ENCODE measurements around the gene CDH16. TPM values are rescaled to one million over a fixed set of nuclear protein-coding genes. Genes with fewer than 3 reads are reported as not detected.
A peak's percentile ranks its signal among the peaks of the same experiment; 100 is the strongest.

Gene CDH16
- total RNA-seq, 1 experiment from 2014 or later: not detected

GRCh38 chr16:66891797-66892196, 26.9 kb downstream of the CDH16 start:
- H3K4me3 ChIP-seq (ENCODE audit: insufficient read depth, low read depth, low read length): no peak overlapping the region
- H3K36me3 ChIP-seq (replicated peaks; ENCODE audit: control insufficient read depth, insufficient read depth, low read length): peaks cover 2% of the 10 kb centered on the region; the same call in 1 of the 2 replicates
- no peak for DNase-seq
- no peaks in the 10 kb centered on the region for H3K27me3 ChIP-seq (ENCODE audit: control insufficient read depth, insufficient read depth, low read length)

DNA sequence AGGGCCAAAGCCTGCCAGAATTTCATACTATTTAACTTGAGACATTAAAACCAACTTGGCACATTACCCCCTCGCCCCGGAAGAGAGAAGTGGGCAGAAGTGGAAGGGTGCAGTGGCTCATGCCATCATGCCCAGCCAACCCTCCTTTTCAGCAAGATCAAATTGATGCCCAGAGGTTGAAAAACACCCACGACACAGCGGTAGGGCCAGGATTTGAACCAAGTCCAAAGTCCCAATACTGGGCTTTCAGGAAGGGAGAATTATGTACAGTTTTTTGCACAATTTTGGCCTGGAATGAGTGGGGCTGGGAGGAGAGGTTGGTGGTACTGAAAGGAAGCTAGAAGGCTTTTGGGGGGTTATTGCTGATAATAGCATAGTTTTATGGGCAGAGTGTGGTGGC, 27.3 kb downstream of the CDH16 start:
- peaks cover 6% of the 10 kb centered on the region for H3K36me3 ChIP-seq (replicated peaks; ENCODE audit: control insufficient read depth, insufficient read depth, low read length)
- no peak for DNase-seq
- H3K27me3 ChIP-seq (ENCODE audit: control insufficient read depth, insufficient read depth, low read length): no peaks in the 10 kb centered on the region
- no peak overlapping the region for H3K4me3 ChIP-seq (ENCODE audit: insufficient read depth, low read depth, low read length)

DNA sequence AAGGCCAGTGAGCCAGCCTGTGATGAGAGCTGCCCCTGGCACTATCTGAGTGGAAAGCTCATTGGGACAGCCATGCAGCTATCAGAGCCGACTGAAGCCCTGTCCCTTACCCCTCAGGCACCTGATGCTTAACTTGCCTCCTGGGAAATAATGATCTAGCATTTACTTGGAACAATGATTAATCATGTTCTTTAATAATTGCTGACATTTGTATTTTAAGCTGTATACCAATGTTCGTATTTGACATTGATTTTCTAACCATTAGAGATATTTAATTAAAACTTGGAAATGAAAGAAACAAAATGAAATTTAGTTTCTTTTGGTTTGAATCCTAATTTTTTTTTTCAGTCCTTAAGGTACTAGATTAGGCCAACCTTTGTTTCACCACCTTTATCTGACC, 27.9 kb downstream of the CDH16 start:
- Histone ChIP-seq H3K27me3 (ENCODE audit: control insufficient read depth, insufficient read depth, low read length) (no peaks in the 10 kb centered on the region), H3K36me3 (replicated peaks; ENCODE audit: control insufficient read depth, insufficient read depth, low read length) (peaks cover 7% of the 10 kb centered on the region), H3K4me3 (ENCODE audit: insufficient read depth, low read depth, low read length) (no peak overlapping the region)
- DNase-seq: no peak

DNA sequence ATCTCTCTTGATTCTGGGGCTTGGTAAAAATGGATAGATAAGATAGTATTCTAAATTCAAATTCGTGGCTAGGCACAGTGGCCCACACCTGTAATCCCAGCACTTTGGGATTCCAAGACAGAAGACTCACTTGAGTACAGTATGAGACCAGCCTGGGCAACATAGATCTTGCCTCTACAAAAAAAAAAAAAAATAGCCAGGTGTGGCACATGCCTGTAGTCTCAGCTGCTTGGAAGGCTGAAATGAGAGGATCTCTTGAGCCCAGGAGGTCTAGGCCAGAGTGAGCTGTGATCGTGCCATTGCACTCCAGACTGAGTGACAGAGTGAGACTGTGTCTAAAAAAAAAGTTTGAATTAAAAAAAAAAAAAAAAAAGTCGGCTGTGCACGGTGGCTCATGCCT, 29.1 kb downstream of the CDH16 start:
- Histone ChIP-seq H3K27me3 (ENCODE audit: control insufficient read depth, insufficient read depth, low read length) (no peaks in the 10 kb centered on the region), H3K36me3 (replicated peaks; ENCODE audit: control insufficient read depth, insufficient read depth, low read length) (peaks cover 17% of the 10 kb centered on the region), H3K4me3 (ENCODE audit: insufficient read depth, low read depth, low read length) (no peak overlapping the region)
- DNase-seq: no peak

- no peak for DNase-seq
- Histone ChIP-seq H3K4me3 (ENCODE audit: insufficient read depth, low read depth, low read length) (no peak overlapping the region), H3K36me3 (replicated peaks; ENCODE audit: control insufficient read depth, insufficient read depth, low read length) (peaks cover 22% of the 10 kb centered on the region), H3K27me3 (ENCODE audit: control insufficient read depth, insufficient read depth, low read length) (no peaks in the 10 kb centered on the region)
Observed at GRCh38 chr16:66888647-66889615, 29.8 kb downstream of the CDH16 start.

DNA sequence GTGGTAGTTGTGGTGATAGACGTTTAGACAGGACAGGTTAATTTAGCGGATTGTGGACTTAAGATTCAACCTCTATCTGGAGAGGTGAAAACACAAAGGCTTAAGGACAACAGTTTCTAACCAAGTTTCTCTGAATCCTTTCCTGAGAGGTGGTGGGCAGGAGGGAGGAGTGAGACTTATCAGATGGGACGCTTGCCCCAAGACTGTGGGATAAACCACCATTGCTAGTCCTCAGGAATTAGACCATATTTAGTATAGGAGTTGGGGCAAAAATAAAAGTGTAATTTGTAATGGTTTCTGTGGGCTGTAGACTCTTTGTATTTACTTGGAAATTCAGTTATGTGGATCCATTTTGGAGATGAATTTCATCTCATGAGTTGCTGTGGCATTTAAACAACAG, 31.8 kb downstream of the CDH16 start:
- peaks cover 22% of the 10 kb centered on the region for H3K36me3 ChIP-seq (replicated peaks; ENCODE audit: control insufficient read depth, insufficient read depth, low read length)
- H3K4me3 ChIP-seq (ENCODE audit: insufficient read depth, low read depth, low read length): no peak overlapping the region
- H3K27me3 ChIP-seq (ENCODE audit: control insufficient read depth, insufficient read depth, low read length): no peaks in the 10 kb centered on the region
- DNase-seq: no peak

DNA sequence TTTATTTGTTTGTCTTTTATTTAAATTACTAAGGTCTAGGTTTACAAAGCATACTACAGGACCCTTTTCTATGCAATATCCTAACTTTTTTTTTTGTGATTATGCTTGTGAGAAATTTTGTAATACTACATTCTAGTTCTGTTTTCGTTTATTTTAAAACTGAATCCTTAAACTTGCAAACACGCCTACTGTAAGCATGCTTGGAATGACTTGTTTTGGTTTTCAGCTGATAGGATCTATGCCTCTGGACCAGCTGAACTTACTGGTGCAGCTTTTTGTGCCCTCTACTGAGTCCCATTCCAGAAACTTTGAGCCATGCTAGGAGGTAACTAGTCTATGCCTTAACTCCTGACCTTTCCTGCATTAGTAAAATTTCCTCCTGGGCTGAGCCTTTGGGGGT, 32.4 kb downstream of the CDH16 start:
- H3K4me3 ChIP-seq (ENCODE audit: insufficient read depth, low read depth, low read length): no peak overlapping the region
- H3K27me3 ChIP-seq (ENCODE audit: control insufficient read depth, insufficient read depth, low read length): no peaks in the 10 kb centered on the region
- H3K36me3 ChIP-seq (replicated peaks; ENCODE audit: control insufficient read depth, insufficient read depth, low read length): peaks cover 22% of the 10 kb centered on the region
- DNase-seq: no peak

DNA sequence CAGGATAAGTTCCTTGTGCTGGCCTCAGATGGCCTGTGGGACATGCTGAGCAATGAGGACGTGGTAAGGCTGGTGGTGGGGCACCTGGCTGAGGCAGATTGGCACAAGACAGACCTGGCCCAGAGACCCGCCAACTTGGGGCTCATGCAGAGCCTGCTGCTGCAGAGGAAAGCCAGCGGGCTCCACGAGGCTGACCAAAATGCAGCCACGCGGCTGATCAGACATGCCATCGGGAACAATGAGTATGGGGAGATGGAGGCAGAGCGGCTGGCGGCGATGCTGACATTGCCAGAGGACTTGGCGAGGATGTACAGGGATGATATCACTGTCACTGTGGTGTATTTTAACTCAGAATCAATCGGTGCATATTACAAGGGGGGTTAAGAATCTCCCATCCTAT, 33.2 kb downstream of the CDH16 start:
- DNase-seq: no peak
- Histone ChIP-seq H3K4me3 (ENCODE audit: insufficient read depth, low read depth, low read length) (no peak overlapping the region), H3K27me3 (ENCODE audit: control insufficient read depth, insufficient read depth, low read length) (no peaks in the 10 kb centered on the region), H3K36me3 (replicated peaks; ENCODE audit: control insufficient read depth, insufficient read depth, low read length) (peaks cover 20% of the 10 kb centered on the region)

DNA sequence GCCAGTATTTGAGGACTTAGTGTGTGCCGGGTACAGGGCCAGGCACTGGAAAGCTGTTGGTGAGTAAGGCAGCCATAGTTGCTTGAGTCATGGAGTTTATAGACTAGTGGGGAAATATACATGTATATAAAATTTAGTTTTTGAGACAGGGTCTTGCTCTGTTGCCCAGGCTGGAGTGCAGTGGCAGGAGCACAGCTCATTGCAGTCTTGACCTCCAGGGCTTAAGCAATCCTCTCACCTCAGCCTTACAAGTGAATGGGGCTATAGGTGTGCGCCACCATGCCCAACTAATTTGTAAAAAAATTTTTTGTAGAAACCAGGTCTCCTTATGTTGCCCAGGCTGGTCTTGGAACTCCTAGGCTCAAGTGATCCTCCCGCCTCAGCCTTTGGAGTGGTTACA, 36.0 kb downstream of the CDH16 start:
- peaks cover 20% of the 10 kb centered on the region for H3K36me3 ChIP-seq (replicated peaks; ENCODE audit: control insufficient read depth, insufficient read depth, low read length)
- H3K4me3 ChIP-seq (ENCODE audit: insufficient read depth, low read depth, low read length): no peak overlapping the region
- H3K27me3 ChIP-seq (ENCODE audit: control insufficient read depth, insufficient read depth, low read length): peaks cover 4% of the 10 kb centered on the region
- no peak for DNase-seq

- H3K36me3 ChIP-seq (replicated peaks; ENCODE audit: control insufficient read depth, insufficient read depth, low read length): peaks cover 20% of the 10 kb centered on the region
- H3K4me3 ChIP-seq (ENCODE audit: insufficient read depth, low read depth, low read length): no peak overlapping the region
- DNase-seq: no peak
- peaks cover 4% of the 10 kb centered on the region for H3K27me3 ChIP-seq (ENCODE audit: control insufficient read depth, insufficient read depth, low read length)
Observed at GRCh38 chr16:66881964-66882508, 36.6 kb downstream of the CDH16 start.

GRCh38 chr16:66881560-66881959, 37.1 kb downstream of the CDH16 start:
- H3K36me3 ChIP-seq (replicated peaks; ENCODE audit: control insufficient read depth, insufficient read depth, low read length): peaks cover 18% of the 10 kb centered on the region
- H3K27me3 ChIP-seq (ENCODE audit: control insufficient read depth, insufficient read depth, low read length): peaks cover 4% of the 10 kb centered on the region
- H3K4me3 ChIP-seq (ENCODE audit: insufficient read depth, low read depth, low read length): no peak overlapping the region; the same call in 1 of the 2 replicates
- no peak for DNase-seq

DNA sequence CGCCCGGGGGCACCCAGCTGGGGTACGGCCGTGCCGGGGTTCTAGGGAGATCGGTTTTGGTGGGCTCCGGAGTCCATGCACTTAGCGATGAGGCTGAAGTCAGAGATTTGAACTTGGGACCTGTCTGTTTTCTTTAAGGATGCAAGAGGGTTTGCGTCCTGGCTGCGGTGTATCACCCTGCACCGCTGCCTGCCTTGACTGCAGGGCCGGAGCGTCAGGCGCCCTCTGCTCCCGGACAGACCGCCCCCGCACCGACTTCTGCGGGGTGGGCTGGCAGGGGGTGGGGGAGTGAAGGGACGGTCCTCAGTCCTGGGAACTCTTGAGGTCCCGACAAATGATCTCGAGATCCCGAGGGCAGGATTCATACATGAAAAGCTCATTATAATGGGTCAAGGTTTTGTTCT, 37.7 kb downstream of the CDH16 start:
- no peak for DNase-seq
- peaks cover 15% of the 10 kb centered on the region for H3K36me3 ChIP-seq (replicated peaks; ENCODE audit: control insufficient read depth, insufficient read depth, low read length)
- peak overlapping the region; percentile 84 for H3K4me3 ChIP-seq (ENCODE audit: insufficient read depth, low read depth, low read length)
- peaks cover 4% of the 10 kb centered on the region for H3K27me3 ChIP-seq (ENCODE audit: control insufficient read depth, insufficient read depth, low read length)

DNA sequence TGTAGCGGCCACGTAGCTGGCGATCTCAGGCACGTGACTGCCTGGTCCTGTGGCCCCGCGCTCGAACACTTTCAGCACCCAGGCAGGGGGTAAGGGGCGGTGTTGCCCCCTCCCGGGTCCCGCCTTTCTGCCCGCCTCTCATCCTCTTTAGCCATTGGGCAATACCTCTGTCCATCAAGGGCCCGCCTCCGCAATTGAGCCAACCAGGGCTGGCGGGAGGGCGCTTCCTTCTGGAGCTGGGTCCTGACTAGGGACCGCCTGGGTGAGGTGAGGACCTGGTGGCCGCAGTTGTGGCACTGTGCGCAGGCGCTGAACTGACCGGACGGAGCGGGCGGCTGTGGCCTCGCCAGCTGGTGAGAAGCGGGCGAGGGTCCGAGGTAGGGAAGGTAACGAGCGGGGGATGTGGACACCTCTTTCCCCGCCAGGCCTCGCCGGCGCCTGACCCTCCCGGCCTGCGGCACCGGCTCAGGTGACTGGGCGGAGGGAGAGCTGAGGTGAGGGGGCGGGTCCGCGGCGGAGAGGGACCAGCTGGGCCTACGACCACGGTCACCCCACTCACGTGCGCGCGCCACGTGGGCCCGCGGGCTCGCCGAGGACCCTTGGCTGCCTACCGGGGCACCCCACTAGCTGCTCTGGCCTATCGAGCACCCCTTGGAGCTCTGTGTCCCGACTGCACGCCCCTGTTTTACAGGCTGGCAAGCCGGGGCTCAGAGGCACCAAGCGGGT, 38.2 kb downstream of the CDH16 start, which contains the start of gene PDP2:
PDP2 (plus strand) TSS at position 228 of the 726 bp plus-strand sequence. CDS start 3,770 bp downstream, outside the sequence.
- H3K4me3 ChIP-seq (ENCODE audit: insufficient read depth, low read depth, low read length): peak within 1 kb of the TSS; percentile 84
- peaks cover 13% of the 10 kb centered on the region for H3K36me3 ChIP-seq (replicated peaks; ENCODE audit: control insufficient read depth, insufficient read depth, low read length)
- DNase-seq: peak; percentile 99
- peaks cover 4% of the 10 kb centered on the region for H3K27me3 ChIP-seq (ENCODE audit: control insufficient read depth, insufficient read depth, low read length)

- Histone ChIP-seq H3K27me3 (ENCODE audit: control insufficient read depth, insufficient read depth, low read length) (peaks cover 4% of the 10 kb centered on the region), H3K36me3 (replicated peaks; ENCODE audit: control insufficient read depth, insufficient read depth, low read length) (no peaks in the 10 kb centered on the region), H3K4me3 (ENCODE audit: insufficient read depth, low read depth, low read length) (no peak overlapping the region)
- no peak for DNase-seq
Observed at GRCh38 chr16:66878067-66878466, 40.6 kb downstream of the CDH16 start.
